GM12892 (cell line): ENCODE results near the gene CD8B2.
A peak's percentile ranks its signal among the peaks of the same experiment; 100 is the strongest.

ENCODE experiments used
- DNase-seq: peaks from one replicate; pipeline ENCODE4 v3.0.0; 2011; ENCODE audit not compliant: insufficient read length
- FAIRE-seq: peaks from 2 replicates; lab custom pipeline; 2011; peaks lifted over from hg19 to GRCh38; lab: Jason Lieb, UNC
- POLR2A ChIP-seq: IDR thresholded peaks from 2 replicates; pipeline ENCODE4 v1.6.1; 2011; ENCODE audit warnings: low read depth, low read length, control low read depth
- POLR2AphosphoS5 ChIP-seq: IDR thresholded peaks from 2 replicates; pipeline ENCODE4 v1.6.1; 2011; ENCODE audit warnings: low read depth, low read length, control low read depth
- TAF1 ChIP-seq: IDR thresholded peaks from 2 replicates; pipeline ENCODE4 v1.6.1; 2011; ENCODE audit warnings: low read depth, mild to moderate bottlenecking, control low read depth, low read length, borderline replicate concordance

The CD8B2 gene

DNA sequence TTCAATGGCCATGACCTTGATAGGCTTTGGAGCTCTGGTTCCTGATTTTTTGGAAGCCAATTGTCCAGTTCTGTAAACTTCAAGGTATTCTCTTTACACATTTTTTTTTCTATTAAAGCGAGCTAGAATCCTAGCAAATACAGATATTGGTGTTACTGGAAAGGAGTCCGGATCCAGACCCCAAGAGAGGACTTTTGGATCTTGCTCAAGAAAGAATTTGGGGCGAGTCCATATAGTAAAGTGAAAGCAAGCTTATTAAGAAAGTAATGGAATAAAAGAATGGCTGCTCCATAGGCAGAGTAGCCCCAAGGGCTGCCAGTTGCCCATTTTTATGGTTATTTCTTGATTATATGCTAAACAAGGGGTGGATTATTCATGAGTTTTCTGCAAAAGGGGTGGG lies 45.1 kb downstream of the CD8B2 start:
- DNase-seq: no peak
- FAIRE-seq: no peak
- TF ChIP-seq POLR2A: no peak
- no peak for TF ChIP-seq POLR2AphosphoS5
- TF ChIP-seq TAF1: no peak

DNA sequence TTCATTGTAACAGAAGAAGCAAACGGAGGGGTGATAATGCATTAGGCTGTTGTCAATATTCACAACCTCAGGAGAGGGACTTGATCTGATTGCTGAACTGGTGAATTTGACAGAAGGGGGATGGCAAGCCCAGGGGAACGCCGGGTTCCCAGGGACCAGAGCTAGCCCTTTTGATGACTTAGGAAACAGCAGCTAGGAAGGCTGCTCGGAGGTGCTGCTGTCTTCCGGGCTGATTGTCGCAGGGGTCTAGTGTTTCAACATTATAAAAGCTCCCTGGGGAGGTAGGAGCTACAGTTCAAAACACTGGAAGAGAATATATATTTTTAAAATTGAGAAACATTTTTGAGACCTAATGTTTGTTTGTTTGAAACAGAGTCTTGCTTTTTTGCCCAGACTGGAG lies 47.3 kb downstream of the CD8B2 start:
- FAIRE-seq: no peak
- no peak for TF ChIP-seq TAF1
- DNase-seq: no peak

DNA sequence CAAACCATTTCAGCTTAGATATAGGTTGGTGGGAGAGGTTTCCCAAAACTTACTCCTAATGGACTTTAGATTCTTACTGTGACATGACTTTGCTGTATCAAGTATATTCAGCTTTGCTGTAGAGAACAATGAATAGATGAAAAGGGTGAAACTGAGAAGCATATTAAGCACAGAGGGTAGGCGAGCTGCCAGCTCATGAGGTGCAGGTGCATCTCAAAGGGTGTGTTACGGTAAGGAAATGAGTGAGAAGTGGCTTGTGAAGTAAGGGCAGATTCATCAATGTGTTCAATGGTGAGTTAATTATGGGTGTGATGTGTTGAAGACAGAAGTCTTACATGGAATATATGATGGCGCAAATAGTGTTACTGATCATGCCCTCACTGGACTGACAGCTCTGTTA lies 49.3 kb downstream of the CD8B2 start:
- TF ChIP-seq POLR2AphosphoS5: no peak
- no peak for TF ChIP-seq TAF1
- no peak for TF ChIP-seq POLR2A
- FAIRE-seq (no peak), DNase-seq (no peak)

DNA sequence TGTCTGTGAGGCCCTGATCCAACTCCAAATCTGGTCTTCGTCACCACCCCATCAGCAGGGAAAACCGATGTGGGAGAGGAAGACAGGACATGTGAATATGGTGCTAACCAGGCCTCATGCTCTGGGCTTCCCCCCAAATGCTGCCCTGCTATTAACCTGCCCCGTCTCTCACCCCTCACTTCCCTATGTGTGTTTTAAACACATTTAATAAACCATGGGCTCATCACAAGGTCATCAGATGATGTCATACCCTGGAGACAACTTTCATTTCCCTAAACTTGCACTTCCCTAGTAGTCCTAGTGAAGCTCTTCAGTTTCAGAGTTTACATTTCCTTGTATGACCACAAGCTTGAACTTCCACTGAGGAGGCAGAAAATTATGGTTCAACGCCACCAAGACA lies 49.9 kb downstream of the CD8B2 start:
- FAIRE-seq (peak; percentile 30), DNase-seq (no peak)
- TF ChIP-seq POLR2A (no peak), POLR2AphosphoS5 (no peak)

DNA sequence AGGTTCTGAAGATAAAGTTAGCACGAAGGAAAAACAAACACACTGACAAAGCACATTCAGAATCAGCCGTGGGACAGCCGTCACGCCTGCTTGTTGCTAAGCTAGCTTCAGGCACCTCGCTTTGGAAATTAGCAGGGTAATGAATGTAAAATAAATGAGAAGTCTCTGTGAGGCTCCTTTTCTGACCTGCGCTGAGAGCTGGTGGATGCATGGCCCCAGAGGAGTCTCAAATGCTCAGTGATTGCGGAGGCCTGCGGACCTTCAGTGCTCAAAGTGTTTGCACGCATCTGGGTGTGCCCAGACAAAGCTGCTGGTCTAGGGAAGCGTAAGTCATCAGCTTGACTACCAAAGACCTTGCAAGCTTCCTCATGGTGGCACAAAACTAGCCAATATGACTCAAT lies 50.6 kb downstream of the CD8B2 start:
- FAIRE-seq (no peak), DNase-seq (no peak)
- no peak for TF ChIP-seq TAF1

DNA sequence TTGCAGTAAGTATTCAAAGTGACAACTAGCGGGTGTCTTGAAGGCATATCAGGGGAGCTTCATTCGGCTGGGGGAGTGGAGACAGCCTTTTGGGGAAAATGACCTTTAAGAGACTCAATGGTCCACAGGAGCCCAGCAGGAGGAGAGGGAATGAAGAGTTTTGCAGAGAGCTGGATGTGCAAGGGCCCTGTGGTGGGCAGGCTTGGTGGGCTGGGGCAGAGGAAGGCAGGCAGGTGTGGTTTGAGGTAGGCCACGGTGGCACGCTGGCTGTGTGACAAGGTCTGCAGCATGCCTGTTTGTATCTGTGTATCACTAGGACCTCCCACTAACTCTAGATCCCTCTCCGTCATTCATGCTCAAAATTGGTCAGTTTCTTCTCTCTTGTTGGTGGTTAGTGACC lies 53.7 kb downstream of the CD8B2 start:
- DNase-seq (no peak), FAIRE-seq (no peak)
- TF ChIP-seq POLR2A (no peak), TAF1 (no peak), POLR2AphosphoS5 (no peak)

DNA sequence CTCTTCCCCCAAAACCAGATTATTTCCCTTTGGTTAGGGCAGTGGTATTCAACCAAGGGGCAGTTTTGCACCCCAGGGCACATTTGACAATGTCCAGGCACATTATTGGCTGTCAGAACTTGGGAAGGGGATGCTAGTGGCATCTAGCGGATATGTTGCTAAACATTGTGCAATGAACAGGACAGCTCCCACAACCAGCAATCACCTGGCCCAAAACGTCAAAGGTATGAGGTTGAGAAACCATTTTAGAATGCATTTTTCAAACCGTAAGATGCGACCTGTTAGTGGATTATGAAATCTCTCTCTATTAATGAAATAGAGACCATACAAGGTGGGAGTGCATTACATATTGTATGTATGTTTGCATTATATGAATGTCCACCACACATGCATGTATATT lies 54.2 kb downstream of the CD8B2 start:
- DNase-seq (no peak), FAIRE-seq (no peak)
- no peak for TF ChIP-seq POLR2AphosphoS5
- TF ChIP-seq TAF1: no peak
- TF ChIP-seq POLR2A: no peak

DNA sequence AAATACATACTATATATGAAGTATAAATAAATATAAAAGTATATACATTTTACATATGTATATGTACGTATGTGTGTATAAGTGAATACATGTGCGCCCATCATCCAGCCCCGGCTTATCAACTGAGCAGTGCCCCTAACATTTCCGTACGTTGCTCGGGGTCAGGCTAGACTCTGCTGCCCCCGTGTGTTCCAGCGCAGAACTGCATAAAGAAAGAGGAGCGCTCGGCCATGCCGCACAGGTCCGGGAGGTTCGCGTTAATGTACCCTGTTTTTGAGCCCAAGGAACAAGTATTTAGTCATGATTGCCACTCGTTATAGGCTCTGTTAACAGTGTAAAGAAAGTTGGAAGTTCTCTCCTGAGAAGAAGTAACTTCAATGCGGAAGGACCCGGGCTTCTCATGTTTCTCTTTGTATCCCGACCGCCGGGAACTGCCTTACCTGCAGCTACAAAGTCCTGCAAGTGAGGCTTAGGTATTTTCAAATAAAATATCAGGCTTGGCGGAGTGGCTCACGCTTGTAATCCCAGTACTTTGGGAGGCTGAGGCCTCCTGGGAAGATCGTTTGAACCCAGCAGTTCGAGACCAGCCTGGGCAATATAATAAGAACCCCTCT lies 55.7 kb downstream of the CD8B2 start:
- DNase-seq (peak; percentile 54), FAIRE-seq (peak; percentile 75)
- no peak for TF ChIP-seq TAF1
- no peak for TF ChIP-seq POLR2AphosphoS5
- TF ChIP-seq POLR2A: no peak

DNA sequence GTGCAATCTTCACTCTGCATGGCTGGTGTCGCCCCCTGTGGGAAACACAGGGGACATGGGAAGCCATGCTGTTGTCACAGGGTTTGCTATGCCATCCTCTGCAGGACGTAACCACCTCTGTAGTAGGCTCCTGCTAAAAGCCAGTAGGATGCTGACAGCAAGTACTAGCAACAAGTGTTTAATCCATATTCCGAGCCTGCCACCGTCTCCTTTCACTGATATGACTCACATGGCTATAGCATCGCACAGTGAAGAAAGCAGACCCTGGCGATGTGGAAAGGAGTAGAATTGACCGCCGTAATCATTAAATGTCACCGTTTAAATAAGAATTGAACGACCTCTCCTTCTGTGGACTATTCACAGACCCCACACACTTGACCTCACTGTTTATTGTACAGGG lies 57.8 kb downstream of the CD8B2 start:
- DNase-seq: no peak

DNA sequence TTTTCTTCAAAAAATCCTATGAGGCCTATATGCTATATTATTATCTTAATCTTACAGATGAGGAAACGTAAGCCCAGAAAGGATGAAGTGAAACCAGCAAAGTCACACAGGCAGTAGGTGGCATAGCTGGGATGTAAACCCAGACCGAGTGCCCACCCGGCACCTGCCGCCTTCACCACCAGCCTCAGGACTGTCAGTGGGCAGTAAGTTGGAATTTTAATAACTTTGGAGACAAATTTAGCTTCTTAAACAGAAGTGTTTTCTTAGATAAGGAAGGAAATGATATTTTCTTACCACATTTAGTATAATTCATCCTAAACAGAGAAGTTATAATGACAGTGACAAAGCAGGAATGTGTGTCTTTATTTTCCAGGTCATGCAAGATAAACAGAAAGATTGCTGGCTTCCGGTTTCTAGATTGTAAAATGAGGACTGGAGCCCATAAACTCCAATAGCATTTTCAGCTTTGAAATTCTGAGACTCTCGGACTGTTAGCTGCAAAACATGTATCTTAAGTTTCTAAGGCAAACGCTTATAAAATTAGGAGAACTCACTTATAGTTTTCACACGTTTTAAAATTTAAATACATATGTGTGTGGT lies 59.3 kb downstream of the CD8B2 start:
- DNase-seq: no peak
- TF ChIP-seq POLR2A (no peak), TAF1 (no peak), POLR2AphosphoS5 (no peak)
- FAIRE-seq: no peak

More for the DNA sequence above, 57.8 kb downstream of the CD8B2 start:
- no peak for FAIRE-seq
- TF ChIP-seq TAF1 (no peak), POLR2AphosphoS5 (no peak), POLR2A (no peak)

DNA sequence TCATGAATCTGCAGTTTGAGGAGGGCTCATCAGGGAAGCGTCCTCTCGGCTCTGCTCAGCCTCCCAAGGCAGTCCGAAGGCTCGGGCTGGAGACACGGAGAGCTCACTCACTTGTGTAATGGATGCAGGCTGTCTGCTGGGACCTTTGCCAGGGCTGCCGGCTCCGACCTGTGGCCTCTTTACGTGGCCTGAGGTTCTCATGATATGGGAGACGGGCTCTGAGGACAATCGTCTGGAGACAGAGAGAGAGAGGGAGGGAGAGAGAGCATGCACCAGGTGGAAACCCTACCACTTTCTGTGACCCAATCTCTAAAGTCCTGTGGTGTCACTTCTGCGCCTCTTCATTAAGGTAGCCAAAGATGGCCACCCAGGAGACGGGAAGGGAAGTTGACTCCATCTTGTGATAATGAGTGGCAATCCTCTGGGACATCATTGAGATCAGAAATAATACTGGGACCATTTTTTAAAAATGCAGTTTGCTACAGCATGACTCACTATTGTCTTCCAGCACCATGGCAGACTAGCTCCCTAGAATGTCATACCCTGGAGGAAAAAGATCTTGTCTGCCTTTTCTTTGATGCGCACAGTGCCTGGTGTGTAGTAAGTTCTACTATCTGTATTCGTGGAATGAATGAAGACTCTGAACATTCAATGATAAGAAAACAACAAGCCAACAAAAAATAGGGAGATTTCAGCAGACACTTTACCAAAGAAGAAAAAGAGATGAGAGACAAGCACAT lies 60.2 kb downstream of the CD8B2 start:
- no peak for TF ChIP-seq POLR2A
- TF ChIP-seq POLR2AphosphoS5: no peak
- no peak for TF ChIP-seq TAF1
- DNase-seq (no peak), FAIRE-seq (no peak)

DNA sequence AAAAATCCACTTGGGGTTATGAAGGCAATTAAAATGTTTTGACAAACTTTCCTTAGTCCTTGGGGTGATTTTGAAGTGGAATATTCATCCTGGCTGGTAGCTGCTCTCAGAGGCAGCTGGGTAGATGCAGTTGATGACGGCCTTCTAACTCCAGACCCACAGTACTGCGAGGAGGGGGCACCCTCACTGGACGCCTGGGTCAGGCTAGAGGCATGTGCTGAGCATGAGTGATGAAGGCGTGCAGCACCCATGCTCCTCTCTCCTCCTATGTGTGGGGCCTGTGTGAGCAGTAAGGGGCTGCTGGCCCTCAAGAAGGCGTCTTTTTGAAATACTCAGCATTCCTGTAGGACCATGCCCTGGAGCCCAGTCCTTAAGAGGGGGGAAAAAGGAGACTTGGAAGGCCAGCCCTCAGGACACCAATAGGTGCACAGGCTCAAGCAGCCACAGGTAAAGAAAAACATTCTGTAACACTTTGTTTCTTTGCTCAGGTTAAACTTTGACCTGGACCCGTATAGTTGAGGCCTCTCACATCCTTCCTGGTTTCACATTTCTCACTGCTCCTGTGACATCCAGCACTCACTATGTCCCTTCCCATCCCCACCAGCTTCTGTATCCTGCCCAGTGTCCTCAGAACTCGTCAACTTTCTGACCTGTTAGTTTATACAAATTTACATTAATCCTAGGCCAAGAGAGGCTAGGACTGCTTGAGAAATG lies 64.4 kb downstream of the CD8B2 start:
- DNase-seq: no peak

More for the DNA sequence above, 64.4 kb downstream of the CD8B2 start:
- FAIRE-seq: no peak
- TF ChIP-seq POLR2A: no peak
- TF ChIP-seq TAF1: no peak
- no peak for TF ChIP-seq POLR2AphosphoS5
